Spleen (tissue), 3 donors: ENCODE results near the gene PAK6.

Experiments
- POLR2A ChIP-seq, 3 donors: fragments of 450-650 bp; IDR thresholded peaks; one replicate each; pipeline ENCODE4 v1.5.1; 2017; ENCODE audit warnings: antibody characterized with exemption in 3 of 3, mild to moderate bottlenecking in 1 of 3
- POLR2AphosphoS5 ChIP-seq, 3 donors: sonication (generic); formaldehyde crosslinking; IDR thresholded peaks; one replicate each; pipeline ENCODE4 v1.5.1; 2017; ENCODE audit warnings: antibody characterized with exemption in 3 of 3

GRCh38 chr15:40275523-40275922 lies 36.7 kb downstream of the PAK6 start:
- TF ChIP-seq POLR2AphosphoS5 (IDR thresholded peaks at IDR 0.05) (no peak), POLR2A (IDR thresholded peaks at IDR 0.05) (no peak)
